ENCODE data around the gene BCAT1.
"Not testable (repeated sequence)": the region's sequence is repeated elsewhere in the genome, so short reads cannot be mapped to it uniquely, and the experiment has no call there.

BCAT1 gene

GRCh38 chr12:24810378-24810777 is 138.5 kb downstream of the BCAT1 start:
- Histone ChIP-seq H3K36me3 (ENCODE audit: control insufficient read depth, insufficient read depth, low read length) (peaks cover 16% of the 10 kb centered on the region), H3K4me3 (ENCODE audit: extremely low read depth, insufficient read depth, low read length, poor library complexity, severe bottlenecking) (no peak overlapping the region), H3K9me3 (ENCODE audit: control insufficient read depth, low read length) (no peaks in the 10 kb centered on the region), H3K27ac (ENCODE audit: low read depth, low read length, severe bottlenecking) (no peak overlapping the region), H3K4me1 (ENCODE audit: control insufficient read depth, insufficient read depth, low read length, poor library complexity, severe bottlenecking) (no peaks in the 10 kb centered on the region)
- WGBS, 2 experiments (ENCODE audit: insufficient coverage in 2 of 2) = 84% methylated on average over 4 of the region's 5 CpGs; no CpG with 5 or more reads in 1 of the 2 experiments

DNA sequence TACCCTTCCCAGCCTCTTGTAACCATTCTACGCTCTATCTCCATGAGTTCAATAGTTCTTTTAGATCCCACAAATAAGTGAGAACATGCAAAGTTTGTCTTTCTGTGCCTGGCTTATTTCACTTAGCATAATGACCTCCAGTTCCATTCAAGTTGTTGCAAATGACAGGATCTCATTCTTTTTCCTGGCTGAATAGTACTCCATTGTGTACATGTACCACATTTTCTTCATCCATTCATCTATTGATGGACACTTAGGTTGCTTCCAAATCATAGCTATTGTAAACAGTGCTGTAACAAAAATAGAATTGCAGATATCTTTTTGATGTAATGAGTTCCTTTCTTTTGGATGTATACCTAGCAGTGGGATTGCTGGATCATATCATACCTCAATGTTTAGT is 139.6 kb downstream of the BCAT1 start:
- H3K27ac ChIP-seq (ENCODE audit: low read depth, low read length, severe bottlenecking); H3K4me3 ChIP-seq (ENCODE audit: extremely low read depth, insufficient read depth, low read length, poor library complexity, severe bottlenecking); H3K4me1 ChIP-seq (ENCODE audit: control insufficient read depth, insufficient read depth, low read length, poor library complexity, severe bottlenecking); H3K9me3 ChIP-seq (ENCODE audit: control insufficient read depth, low read length); H3K36me3 ChIP-seq (ENCODE audit: control insufficient read depth, insufficient read depth, low read length): not testable (repeated sequence)
- 83 to 94% methylated on average over 1 of the region's 1 CpG for WGBS, 2 experiments (ENCODE audit: insufficient coverage in 2 of 2)

DNA sequence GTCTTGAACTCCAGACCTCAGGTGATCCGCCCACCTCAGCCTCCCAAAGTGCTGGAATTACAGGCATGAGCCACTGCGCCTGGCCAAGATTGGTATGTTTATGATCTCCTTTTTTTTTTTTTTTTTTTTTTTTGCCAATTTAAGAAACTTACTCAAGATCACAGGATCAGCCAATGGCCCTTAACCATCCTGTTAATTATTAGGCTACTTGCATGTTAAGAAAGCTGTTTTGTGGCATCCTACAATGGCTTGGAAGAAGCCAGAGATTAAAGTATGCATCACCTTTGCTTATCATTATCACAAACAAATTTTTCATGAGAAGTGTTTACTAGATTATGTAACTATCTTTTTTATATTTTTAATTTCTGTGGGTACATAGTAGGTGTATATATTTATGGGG is 140.2 kb downstream of the BCAT1 start:
- peaks cover 4% of the 10 kb centered on the region for H3K36me3 ChIP-seq (ENCODE audit: control insufficient read depth, insufficient read depth, low read length)
- WGBS, 2 experiments (ENCODE audit: insufficient coverage in 2 of 2) = no CpG with 5 or more reads among the region's 2 CpGs
- H3K27ac ChIP-seq (ENCODE audit: low read depth, low read length, severe bottlenecking) = no peak overlapping the region
- peaks cover under 1% of the 10 kb centered on the region for H3K9me3 ChIP-seq (ENCODE audit: control insufficient read depth, low read length)
- no peak overlapping the region for H3K4me3 ChIP-seq (ENCODE audit: extremely low read depth, insufficient read depth, low read length, poor library complexity, severe bottlenecking)
- no peaks in the 10 kb centered on the region for H3K4me1 ChIP-seq (ENCODE audit: control insufficient read depth, insufficient read depth, low read length, poor library complexity, severe bottlenecking)

DNA sequence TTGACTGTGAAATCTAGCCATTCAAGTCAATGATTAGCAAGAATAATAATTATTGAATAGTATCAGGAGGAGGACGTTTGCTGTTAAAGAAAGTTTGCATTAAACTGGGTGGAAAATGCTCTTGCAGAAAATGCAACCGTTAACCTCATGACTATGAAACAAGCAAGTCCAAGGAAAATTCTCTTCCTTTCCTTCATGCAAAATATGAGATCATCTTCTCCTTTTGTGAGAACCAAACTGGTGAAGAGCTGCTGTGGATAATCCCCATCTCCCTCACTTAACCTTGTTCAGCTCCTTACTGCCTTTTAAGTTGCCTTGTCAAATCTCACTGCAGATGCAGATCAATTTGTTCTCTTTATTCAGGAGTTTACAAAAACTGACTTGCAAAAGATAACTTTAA is 142.5 kb downstream of the BCAT1 start:
- 100% methylated on average over 1 of the region's 2 CpGs; no CpG with 5 or more reads in 1 of the 2 experiments for WGBS, 2 experiments (ENCODE audit: insufficient coverage in 2 of 2)
- Histone ChIP-seq H3K4me3 (ENCODE audit: extremely low read depth, insufficient read depth, low read length, poor library complexity, severe bottlenecking) (no peak overlapping the region), H3K36me3 (ENCODE audit: control insufficient read depth, insufficient read depth, low read length) (no peaks in the 10 kb centered on the region), H3K27ac (ENCODE audit: low read depth, low read length, severe bottlenecking) (no peak overlapping the region), H3K4me1 (ENCODE audit: control insufficient read depth, insufficient read depth, low read length, poor library complexity, severe bottlenecking) (no peaks in the 10 kb centered on the region), H3K9me3 (ENCODE audit: control insufficient read depth, low read length) (peaks cover 12% of the 10 kb centered on the region)

GRCh38 chr12:24803430-24804245 is 145.3 kb downstream of the BCAT1 start:
- whole genome bisulfite sequencing, 2 experiments (ENCODE audit: insufficient coverage in 2 of 2) = 82 to 96% methylated on average over 1 to 3 of the region's 5 CpGs
- Histone ChIP-seq H3K36me3 (ENCODE audit: control insufficient read depth, insufficient read depth, low read length) (no peaks in the 10 kb centered on the region), H3K4me3 (ENCODE audit: extremely low read depth, insufficient read depth, low read length, poor library complexity, severe bottlenecking) (no peak overlapping the region), H3K27ac (ENCODE audit: low read depth, low read length, severe bottlenecking) (no peak overlapping the region), H3K9me3 (ENCODE audit: control insufficient read depth, low read length) (peaks cover 12% of the 10 kb centered on the region), H3K4me1 (ENCODE audit: control insufficient read depth, insufficient read depth, low read length, poor library complexity, severe bottlenecking) (no peaks in the 10 kb centered on the region)

GRCh38 chr12:24798335-24798734 is 150.6 kb downstream of the BCAT1 start:
- Histone ChIP-seq H3K27ac (ENCODE audit: low read depth, low read length, severe bottlenecking) (no peak overlapping the region), H3K4me3 (ENCODE audit: extremely low read depth, insufficient read depth, low read length, poor library complexity, severe bottlenecking) (no peak overlapping the region), H3K36me3 (ENCODE audit: control insufficient read depth, insufficient read depth, low read length) (no peaks in the 10 kb centered on the region), H3K9me3 (ENCODE audit: control insufficient read depth, low read length) (peaks cover 8% of the 10 kb centered on the region), H3K4me1 (ENCODE audit: control insufficient read depth, insufficient read depth, low read length, poor library complexity, severe bottlenecking) (no peaks in the 10 kb centered on the region)

- 90% methylated on average over 2 of the region's 2 CpGs; no CpG with 5 or more reads in 1 of the 2 experiments for WGBS, 2 experiments (ENCODE audit: insufficient coverage in 2 of 2)
- Histone ChIP-seq H3K4me3 (ENCODE audit: extremely low read depth, insufficient read depth, low read length, poor library complexity, severe bottlenecking) (no peak overlapping the region), H3K36me3 (ENCODE audit: control insufficient read depth, insufficient read depth, low read length) (no peaks in the 10 kb centered on the region), H3K9me3 (ENCODE audit: control insufficient read depth, low read length) (peaks cover 4% of the 10 kb centered on the region), H3K27ac (ENCODE audit: low read depth, low read length, severe bottlenecking) (no peak overlapping the region), H3K4me1 (ENCODE audit: control insufficient read depth, insufficient read depth, low read length, poor library complexity, severe bottlenecking) (no peaks in the 10 kb centered on the region)
Measured at GRCh38 chr12:24797901-24798300, 151.0 kb downstream of the BCAT1 start.

GRCh38 chr12:24796876-24797275 is 152.0 kb downstream of the BCAT1 start:
- Histone ChIP-seq H3K36me3 (ENCODE audit: control insufficient read depth, insufficient read depth, low read length) (no peaks in the 10 kb centered on the region), H3K4me3 (ENCODE audit: extremely low read depth, insufficient read depth, low read length, poor library complexity, severe bottlenecking) (no peak overlapping the region), H3K4me1 (ENCODE audit: control insufficient read depth, insufficient read depth, low read length, poor library complexity, severe bottlenecking) (no peaks in the 10 kb centered on the region), H3K9me3 (ENCODE audit: control insufficient read depth, low read length) (peaks cover 1% of the 10 kb centered on the region), H3K27ac (ENCODE audit: low read depth, low read length, severe bottlenecking) (no peak overlapping the region)
- 57 to 100% methylated on average over 2 to 3 of the region's 5 CpGs for WGBS, 2 experiments (ENCODE audit: insufficient coverage in 2 of 2)

- no peaks in the 10 kb centered on the region for H3K4me1 ChIP-seq (ENCODE audit: control insufficient read depth, insufficient read depth, low read length, poor library complexity, severe bottlenecking)
- no peak overlapping the region for H3K4me3 ChIP-seq (ENCODE audit: extremely low read depth, insufficient read depth, low read length, poor library complexity, severe bottlenecking)
- H3K27ac ChIP-seq (ENCODE audit: low read depth, low read length, severe bottlenecking) = no peak overlapping the region
- no CpG with 5 or more reads among the region's 4 CpGs for WGBS, 2 experiments (ENCODE audit: insufficient coverage in 2 of 2)
- H3K9me3 ChIP-seq (ENCODE audit: control insufficient read depth, low read length) = no peaks in the 10 kb centered on the region
- no peaks in the 10 kb centered on the region for H3K36me3 ChIP-seq (ENCODE audit: control insufficient read depth, insufficient read depth, low read length)
Measured at GRCh38 chr12:24795699-24796347, 153.1 kb downstream of the BCAT1 start.

- H3K27ac ChIP-seq (ENCODE audit: low read depth, low read length, severe bottlenecking) = no peak overlapping the region
- no peak overlapping the region for H3K4me3 ChIP-seq (ENCODE audit: extremely low read depth, insufficient read depth, low read length, poor library complexity, severe bottlenecking)
- 82 to 86% methylated on average over 1 to 2 of the region's 2 CpGs for WGBS, 2 experiments (ENCODE audit: insufficient coverage in 2 of 2)
- H3K36me3 ChIP-seq (ENCODE audit: control insufficient read depth, insufficient read depth, low read length) = no peaks in the 10 kb centered on the region
- no peaks in the 10 kb centered on the region for H3K9me3 ChIP-seq (ENCODE audit: control insufficient read depth, low read length)
- no peaks in the 10 kb centered on the region for H3K4me1 ChIP-seq (ENCODE audit: control insufficient read depth, insufficient read depth, low read length, poor library complexity, severe bottlenecking)
Measured at GRCh38 chr12:24791622-24792021, 157.3 kb downstream of the BCAT1 start.

DNA sequence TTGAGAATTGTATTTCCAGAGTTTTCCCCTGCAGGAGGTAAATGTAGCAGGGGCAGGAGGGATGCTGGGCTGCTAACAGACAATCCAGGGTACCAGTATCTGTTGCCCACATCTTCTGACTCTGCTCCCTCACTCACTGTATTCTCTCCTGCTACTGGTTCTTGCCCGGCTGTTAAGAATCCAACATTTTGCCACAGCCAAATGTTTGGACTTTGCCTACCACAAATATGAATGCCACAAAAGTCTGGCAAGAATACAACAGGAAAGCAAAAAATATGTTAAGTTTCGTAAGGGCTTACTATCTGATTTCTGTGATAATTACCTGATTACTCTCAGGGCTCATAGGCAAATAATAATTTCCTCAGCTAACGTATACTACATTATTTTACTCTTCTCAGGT is 160.0 kb downstream of the BCAT1 start:
- Histone ChIP-seq H3K27ac (ENCODE audit: low read depth, low read length, severe bottlenecking) (no peak overlapping the region), H3K36me3 (ENCODE audit: control insufficient read depth, insufficient read depth, low read length) (no peaks in the 10 kb centered on the region), H3K4me1 (ENCODE audit: control insufficient read depth, insufficient read depth, low read length, poor library complexity, severe bottlenecking) (no peaks in the 10 kb centered on the region), H3K9me3 (ENCODE audit: control insufficient read depth, low read length) (no peaks in the 10 kb centered on the region), H3K4me3 (ENCODE audit: extremely low read depth, insufficient read depth, low read length, poor library complexity, severe bottlenecking) (no peak overlapping the region)
- 92% methylated on average over 2 of the region's 3 CpGs; no CpG with 5 or more reads in 1 of the 2 experiments for WGBS, 2 experiments (ENCODE audit: insufficient coverage in 2 of 2)

All from mesodermal cell (in vitro differentiated cells).